Tibial nerve (tissue), 4 donors: ENCODE measurements around the gene SLX4. TPM values are rescaled to one million over a fixed set of nuclear protein-coding genes. Genes with fewer than 3 reads are reported as not detected.

ENCODE experiments used
- DNase-seq, 2 donors: peaks; one replicate each; pipeline ENCODE4 v3.0.0-alpha.2; 2019; ENCODE audit warnings: low spot score in 2 of 2
- H3K27ac ChIP-seq, 4 donors: fragments of 200-600 bp; sonication (generic) in 3 of 4; one replicate each; pipeline ENCODE4 v1.5.1; 2017 to 2019; ENCODE audit warnings: mild to moderate bottlenecking in 1 of 4
- H3K27me3 ChIP-seq, 2 donors: fragments of 200-600 bp; sonication (generic) in 1 of 2; one replicate each; pipeline versions ENCODE4 v1.5.1 to v1.6.0; 2017 to 2019
- H3K36me3 ChIP-seq, 3 donors: fragments of 200-600 bp; sonication (generic); one replicate each; pipeline ENCODE4 v1.5.1; 2018 to 2019
- H3K4me1 ChIP-seq, 4 donors: fragments of 200-600 bp; sonication (generic) in 3 of 4; one replicate each; pipeline ENCODE4 v1.5.1; 2017 to 2019
- H3K4me3 ChIP-seq, 4 donors: fragments of 200-600 bp; sonication (generic) in 3 of 4; one replicate each; pipeline ENCODE4 v1.5.1; 2017 to 2019; ENCODE audit warnings: mild to moderate bottlenecking in 1 of 4, moderate library complexity in 1 of 4
- H3K9me3 ChIP-seq, 4 donors: fragments of 200-600 bp; sonication (generic) in 3 of 4; one replicate each; pipeline ENCODE4 v1.5.1; 2017 to 2019
- EP300 ChIP-seq, 2 donors: sonication (generic); formaldehyde crosslinking; IDR thresholded peaks; one replicate each; pipeline ENCODE4 v1.6.1; 2017; ENCODE audit warnings: antibody characterized with exemption in 2 of 2, mild to moderate bottlenecking in 1 of 2
- POLR2A ChIP-seq, 2 donors: fragments of 450-650 bp; IDR thresholded peaks; one replicate each; pipeline ENCODE4 v1.6.1; 2017; ENCODE audit warnings: antibody characterized with exemption in 2 of 2, mild to moderate bottlenecking in 2 of 2, moderate library complexity in 2 of 2
- WGBS, 2 donors: methylation state at CpG; one replicate each; pipeline ENCODE4 v1.1.5; 2018; 5-methylcytosine and 5-hydroxymethylcytosine counted together
- total RNA-seq, 4 donors: library from RNA; depleted of rRNA; stranded (reverse); fragments of >200 nt; gene quantifications; one replicate each; pipeline ENCODE4 v1.1.0, GENCODE V29; 2016
- TF ChIP-seq, protein P1 (sequence below), 5 experiments: fragments of 200-600 bp in 3 of 5; fragments of 450-650 bp in 2 of 5; sonication (generic) in 3 of 5; IDR thresholded peaks; one replicate each; pipeline ENCODE4 v1.5.1; 2016 to 2019; ENCODE audit warnings: antibody characterized with exemption in 5 of 5, mild to moderate bottlenecking in 3 of 5, moderate library complexity in 2 of 5

Gene SLX4
- total RNA-seq, 4 donors from 2014 or later = 4.8 to 8.1 (median 5.6) TPM

DNA sequence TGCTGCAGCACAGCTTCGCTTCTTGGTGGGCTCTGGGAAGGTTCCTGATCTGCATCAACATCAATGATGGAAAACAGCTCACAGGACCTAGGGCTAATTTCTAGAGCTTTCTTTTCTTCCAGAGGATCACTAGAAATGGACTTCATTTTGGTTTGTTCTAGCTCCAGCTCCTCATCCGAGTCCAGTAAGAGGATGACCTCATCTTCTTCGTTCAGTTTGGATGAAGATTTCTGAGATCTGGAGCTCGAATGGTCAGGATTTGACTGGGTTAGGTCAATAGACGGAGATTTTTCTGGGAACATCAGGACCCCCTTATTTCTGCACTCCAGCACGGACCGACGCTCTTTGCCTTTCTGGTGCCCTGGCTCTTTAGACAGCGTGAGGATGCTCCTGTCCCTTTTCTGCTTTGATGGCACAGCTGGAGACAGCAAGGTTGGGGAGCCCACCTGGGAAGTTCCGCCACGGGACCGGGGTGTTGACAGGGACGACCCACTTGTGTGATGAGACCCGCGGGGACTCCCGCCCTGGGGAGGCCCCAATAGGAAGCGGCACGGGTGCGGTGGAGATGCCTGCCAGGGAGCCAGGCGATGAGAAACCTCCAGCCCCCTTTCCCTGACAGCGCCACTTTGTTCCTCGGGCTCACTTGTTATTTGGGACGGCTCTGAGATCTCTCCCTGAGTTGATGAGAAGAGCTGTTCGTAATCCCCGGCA, 21.3 kb downstream of the SLX4 start:
- no peak for DNase-seq
- 93 to 95% methylated on average over 25 of the region's 25 CpGs for WGBS, 2 donors
- Histone ChIP-seq H3K4me3 (no peak overlapping the region), H3K27me3 (no peaks in the 10 kb centered on the region), H3K4me1 (no peaks in the 10 kb centered on the region), H3K9me3 (no peaks in the 10 kb centered on the region), H3K36me3 (peaks cover 0 to 98% (median 0%) of the 10 kb centered on the region in 3 donors), H3K27ac (no peak overlapping the region)
- TF ChIP-seq POLR2A (IDR thresholded peaks at IDR 0.05) (no peak), EP300 (IDR thresholded peaks at IDR 0.05) (no peak)
- TF ChIP-seq, protein P1, sequence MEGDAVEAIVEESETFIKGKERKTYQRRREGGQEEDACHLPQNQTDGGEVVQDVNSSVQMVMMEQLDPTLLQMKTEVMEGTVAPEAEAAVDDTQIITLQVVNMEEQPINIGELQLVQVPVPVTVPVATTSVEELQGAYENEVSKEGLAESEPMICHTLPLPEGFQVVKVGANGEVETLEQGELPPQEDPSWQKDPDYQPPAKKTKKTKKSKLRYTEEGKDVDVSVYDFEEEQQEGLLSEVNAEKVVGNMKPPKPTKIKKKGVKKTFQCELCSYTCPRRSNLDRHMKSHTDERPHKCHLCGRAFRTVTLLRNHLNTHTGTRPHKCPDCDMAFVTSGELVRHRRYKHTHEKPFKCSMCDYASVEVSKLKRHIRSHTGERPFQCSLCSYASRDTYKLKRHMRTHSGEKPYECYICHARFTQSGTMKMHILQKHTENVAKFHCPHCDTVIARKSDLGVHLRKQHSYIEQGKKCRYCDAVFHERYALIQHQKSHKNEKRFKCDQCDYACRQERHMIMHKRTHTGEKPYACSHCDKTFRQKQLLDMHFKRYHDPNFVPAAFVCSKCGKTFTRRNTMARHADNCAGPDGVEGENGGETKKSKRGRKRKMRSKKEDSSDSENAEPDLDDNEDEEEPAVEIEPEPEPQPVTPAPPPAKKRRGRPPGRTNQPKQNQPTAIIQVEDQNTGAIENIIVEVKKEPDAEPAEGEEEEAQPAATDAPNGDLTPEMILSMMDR (IDR thresholded peaks at IDR 0.05) = no peak

GRCh38 chr16:3589441-3589921, 21.9 kb downstream of the SLX4 start:
- H3K9me3 ChIP-seq = no peaks in the 10 kb centered on the region
- H3K4me3 ChIP-seq = no peak overlapping the region
- peaks cover 0 to 98% (median 0%) of the 10 kb centered on the region in 3 donors for H3K36me3 ChIP-seq
- no peaks in the 10 kb centered on the region for H3K4me1 ChIP-seq
- WGBS, 2 donors = 88 to 92% methylated on average over 26 to 27 of the region's 27 CpGs
- H3K27ac ChIP-seq = no peak overlapping the region
- H3K27me3 ChIP-seq = no peaks in the 10 kb centered on the region
- DNase-seq = no peak
- TF ChIP-seq, protein P1 (IDR thresholded peaks at IDR 0.05) = no peak
- TF ChIP-seq POLR2A (IDR thresholded peaks at IDR 0.05) = no peak
- no peak for TF ChIP-seq EP300 (IDR thresholded peaks at IDR 0.05)

DNA sequence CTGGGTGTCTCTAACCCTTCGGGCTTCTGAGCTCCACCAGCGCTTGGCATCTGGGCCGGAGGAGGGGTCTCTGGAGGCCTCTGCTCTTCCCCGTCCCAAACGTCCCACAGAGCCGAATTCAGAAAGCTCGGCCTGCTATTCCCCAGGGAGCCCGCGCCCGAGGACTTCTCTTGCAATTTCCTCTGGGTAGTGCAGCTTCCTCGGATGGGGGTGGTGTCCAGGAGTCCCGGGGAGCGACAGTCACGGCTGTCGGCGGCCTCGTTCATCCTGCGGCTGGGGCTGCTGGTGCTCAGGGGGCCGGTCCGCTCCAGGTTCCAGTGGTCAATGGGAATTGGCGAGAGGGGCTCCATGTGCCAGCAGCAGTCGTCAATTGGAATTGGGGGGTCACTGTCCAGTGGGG, 22.4 kb downstream of the SLX4 start:
- peaks cover 0 to 98% (median 0%) of the 10 kb centered on the region in 3 donors for H3K36me3 ChIP-seq
- 90 to 91% methylated on average over 18 of the region's 22 CpGs for WGBS, 2 donors

GRCh38 chr16:3587547-3588110, 23.8 kb downstream of the SLX4 start:
- no peaks in the 10 kb centered on the region for H3K27me3 ChIP-seq
- H3K4me3 ChIP-seq = no peak overlapping the region
- TF ChIP-seq EP300 (IDR thresholded peaks at IDR 0.05) (no peak), POLR2A (IDR thresholded peaks at IDR 0.05) (no peak)
- TF ChIP-seq, protein P1 (IDR thresholded peaks at IDR 0.05) = no peak
- H3K4me1 ChIP-seq = no peaks in the 10 kb centered on the region
- H3K27ac ChIP-seq = no peak overlapping the region
- WGBS, 2 donors = 80 to 87% methylated on average over 11 to 15 of the region's 15 CpGs
- no peak for DNase-seq
- peaks cover 0 to 98% (median 0%) of the 10 kb centered on the region in 3 donors for H3K36me3 ChIP-seq
- no peaks in the 10 kb centered on the region for H3K9me3 ChIP-seq

More for the DNA sequence above, 22.4 kb downstream of the SLX4 start:
- Histone ChIP-seq H3K27me3 (no peaks in the 10 kb centered on the region), H3K9me3 (no peaks in the 10 kb centered on the region), H3K4me1 (no peaks in the 10 kb centered on the region), H3K4me3 (no peak overlapping the region), H3K27ac (no peak overlapping the region)
- DNase-seq = no peak
- TF ChIP-seq EP300 (IDR thresholded peaks at IDR 0.05) = no peak
- TF ChIP-seq, protein P1 (IDR thresholded peaks at IDR 0.05) = no peak
- no peak for TF ChIP-seq POLR2A (IDR thresholded peaks at IDR 0.05)

DNA sequence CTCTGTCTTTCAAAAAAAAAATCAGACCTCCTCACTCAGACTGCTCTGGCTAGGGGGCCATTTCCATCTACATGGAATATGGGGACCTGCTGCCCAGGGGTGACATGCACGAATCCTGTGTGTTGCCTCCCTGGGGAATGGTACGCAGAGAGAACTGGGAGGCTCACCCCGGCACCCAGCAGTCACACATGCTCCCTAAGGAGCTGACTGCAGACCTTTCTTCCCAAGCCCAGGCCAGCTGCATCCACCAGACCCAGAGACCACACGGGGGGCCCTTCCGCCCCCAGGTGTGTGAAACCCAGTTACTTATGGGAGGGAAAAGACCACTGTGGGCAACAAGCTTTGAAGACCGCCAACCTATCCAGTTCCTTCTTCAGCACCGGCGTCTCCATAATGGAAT, 27.0 kb downstream of the SLX4 start:
- no peak for DNase-seq
- Histone ChIP-seq H3K4me1 (peaks cover 0 to 8% (median 2%) of the 10 kb centered on the region in 4 donors), H3K27ac (no peak overlapping the region), H3K27me3 (no peaks in the 10 kb centered on the region), H3K36me3 (peaks cover 0 to 80% (median 0%) of the 10 kb centered on the region in 3 donors), H3K4me3 (no peak overlapping the region), H3K9me3 (no peaks in the 10 kb centered on the region)
- 91 to 93% methylated on average over 6 to 8 of the region's 8 CpGs for WGBS, 2 donors
- TF ChIP-seq, protein P1 (IDR thresholded peaks at IDR 0.05) = no peak
- TF ChIP-seq POLR2A (IDR thresholded peaks at IDR 0.05) (no peak), EP300 (IDR thresholded peaks at IDR 0.05) (no peak)
